Measurements from ENCODE around the gene ACTL6B.
"Not testable (repeated sequence)": the region's sequence is repeated elsewhere in the genome, so short reads cannot be mapped to it uniquely, and the experiment has no call there.

The ACTL6B gene

DNA sequence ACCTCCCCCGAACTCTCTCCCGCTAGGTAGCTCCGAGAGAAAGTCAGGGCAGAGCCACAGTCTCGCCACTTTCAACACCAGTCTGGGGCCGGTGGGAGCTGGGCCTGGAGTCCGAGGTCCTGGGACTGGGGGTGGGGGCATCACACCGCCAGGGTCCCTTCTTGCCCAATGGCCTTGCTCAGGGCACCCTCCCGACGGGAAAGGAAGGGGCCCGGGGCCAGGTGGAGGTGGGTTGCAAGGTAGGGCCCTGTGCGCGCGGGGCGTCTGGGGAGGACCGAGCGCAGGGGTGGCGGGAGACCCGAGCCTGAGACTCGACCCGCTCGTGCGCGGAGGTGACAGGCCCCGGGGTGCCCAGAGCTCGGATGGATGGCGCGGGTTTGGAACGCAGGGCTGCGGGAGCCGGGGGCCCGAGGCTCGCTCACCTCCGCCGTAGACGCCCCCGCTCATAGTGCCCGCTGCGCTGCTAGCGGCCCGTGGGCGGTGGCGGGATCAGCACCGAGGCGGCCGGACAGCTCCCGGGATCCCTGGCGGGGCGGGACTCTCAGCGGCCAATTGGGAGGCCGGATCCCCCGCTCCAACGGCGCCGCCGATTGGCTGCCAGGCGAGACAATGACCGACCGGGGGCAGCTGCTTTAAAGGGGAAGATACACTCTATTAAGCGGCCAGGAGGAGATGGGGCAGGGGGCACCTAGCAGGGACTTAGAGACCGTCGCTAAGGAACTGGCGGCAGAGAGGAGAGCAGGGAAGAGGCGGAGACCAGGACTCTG, at the start of gene ACTL6B:
ACTL6B (minus strand) TSS at position 541 of the 767 bp plus-strand sequence; CDS start at position 447, 94 bp downstream.
- FAIRE-seq (no peak), DNase-seq (ENCODE audit: insufficient read length, low spot score) (peak; percentile 100)
- TF ChIP-seq, protein P1, sequence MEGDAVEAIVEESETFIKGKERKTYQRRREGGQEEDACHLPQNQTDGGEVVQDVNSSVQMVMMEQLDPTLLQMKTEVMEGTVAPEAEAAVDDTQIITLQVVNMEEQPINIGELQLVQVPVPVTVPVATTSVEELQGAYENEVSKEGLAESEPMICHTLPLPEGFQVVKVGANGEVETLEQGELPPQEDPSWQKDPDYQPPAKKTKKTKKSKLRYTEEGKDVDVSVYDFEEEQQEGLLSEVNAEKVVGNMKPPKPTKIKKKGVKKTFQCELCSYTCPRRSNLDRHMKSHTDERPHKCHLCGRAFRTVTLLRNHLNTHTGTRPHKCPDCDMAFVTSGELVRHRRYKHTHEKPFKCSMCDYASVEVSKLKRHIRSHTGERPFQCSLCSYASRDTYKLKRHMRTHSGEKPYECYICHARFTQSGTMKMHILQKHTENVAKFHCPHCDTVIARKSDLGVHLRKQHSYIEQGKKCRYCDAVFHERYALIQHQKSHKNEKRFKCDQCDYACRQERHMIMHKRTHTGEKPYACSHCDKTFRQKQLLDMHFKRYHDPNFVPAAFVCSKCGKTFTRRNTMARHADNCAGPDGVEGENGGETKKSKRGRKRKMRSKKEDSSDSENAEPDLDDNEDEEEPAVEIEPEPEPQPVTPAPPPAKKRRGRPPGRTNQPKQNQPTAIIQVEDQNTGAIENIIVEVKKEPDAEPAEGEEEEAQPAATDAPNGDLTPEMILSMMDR (IDR thresholded peaks at IDR 0.05; ENCODE audit: insufficient read depth, missing control alignments) = no peak

DNA sequence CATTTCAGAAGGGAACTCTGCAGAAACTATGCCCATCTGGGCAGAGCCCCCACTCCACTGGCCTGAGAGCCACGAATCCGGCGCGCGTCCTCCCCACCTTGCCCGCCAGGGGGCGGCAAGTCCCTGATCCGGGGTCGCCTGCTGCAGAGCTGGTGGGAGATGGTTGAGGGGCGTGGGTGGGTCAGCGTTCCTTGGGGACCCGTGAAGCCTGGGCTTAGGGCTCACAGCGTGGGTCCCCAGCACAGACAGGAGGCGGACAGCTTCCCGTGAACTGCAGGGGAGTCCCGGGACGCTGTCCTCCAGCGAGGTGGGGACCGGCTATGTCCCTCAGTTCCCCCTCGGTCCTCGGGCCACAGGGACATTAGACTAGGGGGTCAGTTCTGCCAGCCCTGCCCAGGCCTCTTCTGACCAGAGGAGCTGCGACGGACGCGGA, 49.1 kb upstream of the ACTL6B start:
- TF ChIP-seq, protein P1 (IDR thresholded peaks at IDR 0.05; ENCODE audit: insufficient read depth, missing control alignments) = peak; percentile 79
- DNase-seq (ENCODE audit: insufficient read length, low spot score) (peak; percentile 74), FAIRE-seq (no peak)

DNA sequence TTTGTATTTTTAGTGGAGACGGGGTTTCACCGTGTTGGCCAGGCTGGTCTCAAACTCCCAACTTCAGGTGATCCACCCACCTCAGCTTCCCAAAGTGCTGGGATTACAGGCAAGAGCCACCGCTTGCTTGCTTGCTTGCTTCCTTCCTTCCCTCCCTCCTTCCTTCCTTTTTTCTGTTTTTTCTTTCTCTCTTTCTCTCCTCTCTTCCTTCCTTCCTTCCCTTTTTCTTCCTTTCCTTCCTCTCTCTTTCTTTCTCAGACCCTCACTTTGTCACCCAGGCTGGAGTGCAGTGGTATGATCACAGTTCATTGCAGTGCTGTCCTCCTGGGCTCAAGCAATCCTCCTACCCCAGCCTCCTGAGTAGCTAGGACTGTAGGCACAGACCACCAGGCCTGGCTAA, 44.8 kb upstream of the ACTL6B start:
- not testable (repeated sequence) for FAIRE-seq; DNase-seq (ENCODE audit: insufficient read length, low spot score)

DNA sequence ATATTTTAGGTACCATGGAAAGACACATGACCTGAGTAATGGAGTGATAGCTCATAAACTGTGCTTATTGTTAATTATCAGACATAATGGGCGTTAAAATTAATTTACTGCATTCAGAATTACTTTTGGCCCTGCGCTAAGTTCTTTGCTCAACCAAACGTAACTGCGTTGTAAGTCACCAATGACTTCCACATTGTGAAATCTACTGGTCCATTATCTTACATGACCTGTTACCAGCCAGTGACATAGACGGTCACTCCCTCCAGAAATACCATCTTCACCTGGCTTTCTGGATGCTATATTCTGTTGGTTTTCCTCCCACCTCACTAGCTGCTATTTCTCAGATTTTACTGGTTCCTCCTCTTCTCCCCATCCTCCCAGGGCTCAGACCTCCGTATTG, 42.8 kb upstream of the ACTL6B start:
- TF ChIP-seq, protein P1 (IDR thresholded peaks at IDR 0.05; ENCODE audit: insufficient read depth, missing control alignments) = no peak
- no peak for FAIRE-seq
- DNase-seq (ENCODE audit: insufficient read length, low spot score) = no peak

DNA sequence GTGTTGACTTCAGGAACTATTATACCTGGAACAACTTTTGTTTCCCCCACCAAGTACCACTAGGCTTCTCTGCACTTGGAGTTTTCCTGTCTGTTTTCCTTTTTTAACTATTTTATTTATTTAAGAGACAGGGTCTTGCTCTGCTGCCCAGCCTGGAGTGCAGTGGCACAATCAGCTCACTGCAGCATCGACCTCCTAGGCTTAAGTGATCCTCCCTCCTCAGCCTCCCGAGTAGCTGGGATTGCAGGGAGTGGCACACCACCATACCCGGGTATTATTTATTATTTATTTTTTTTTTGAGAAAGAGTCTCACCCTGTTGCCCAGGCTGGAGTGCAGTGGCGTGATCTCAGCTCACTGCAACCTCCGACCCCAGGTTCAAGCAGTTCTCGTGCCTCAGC, 39.9 kb upstream of the ACTL6B start:
- no peak for FAIRE-seq
- TF ChIP-seq, protein P1 (IDR thresholded peaks at IDR 0.05; ENCODE audit: insufficient read depth, missing control alignments) = no peak

DNA sequence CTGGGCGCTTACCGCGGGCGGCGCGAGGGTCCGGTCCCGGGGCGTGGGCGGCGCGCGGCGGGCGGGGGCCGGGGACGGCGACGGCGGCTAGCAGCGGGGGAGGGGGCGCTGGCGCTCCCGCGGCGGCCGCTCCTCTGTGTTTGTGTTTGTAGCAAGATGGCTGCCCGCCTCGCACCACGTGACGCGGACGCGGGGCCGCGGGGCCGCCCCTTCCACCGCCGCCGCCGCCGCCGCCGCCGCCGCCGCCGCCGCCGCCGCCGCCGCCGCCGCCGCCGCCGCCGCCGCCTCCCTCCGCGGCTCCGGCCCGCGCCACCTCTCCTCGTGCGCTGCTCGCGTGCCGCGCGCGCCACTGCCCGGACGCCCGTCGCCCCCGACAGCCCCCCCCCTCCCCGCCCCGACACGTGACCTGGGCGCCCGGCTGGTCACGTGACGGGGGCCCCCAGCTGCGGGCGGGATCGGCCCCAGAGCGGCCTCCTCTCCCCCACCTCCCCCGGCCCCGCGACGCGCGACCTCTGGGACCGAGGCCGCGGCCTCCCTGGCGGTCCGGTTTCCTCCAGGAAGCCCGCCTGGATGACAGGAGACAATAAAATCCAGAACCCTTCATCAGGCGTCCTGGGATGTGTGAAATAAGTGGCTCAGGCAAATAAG, 38.0 kb upstream of the ACTL6B start, which contains the start of gene GIGYF1:
GIGYF1 (minus strand) TSS at position 153 of the 648 bp plus-strand sequence. CDS start 6,012 bp downstream, outside the sequence.
- no peak for FAIRE-seq
- TF ChIP-seq, protein P1 (IDR thresholded peaks at IDR 0.05; ENCODE audit: insufficient read depth, missing control alignments) = no peak
- DNase-seq (ENCODE audit: insufficient read length, low spot score) = peak; percentile 93

More for the DNA sequence above, 39.9 kb upstream of the ACTL6B start:
- DNase-seq (ENCODE audit: insufficient read length, low spot score) = no peak

DNA sequence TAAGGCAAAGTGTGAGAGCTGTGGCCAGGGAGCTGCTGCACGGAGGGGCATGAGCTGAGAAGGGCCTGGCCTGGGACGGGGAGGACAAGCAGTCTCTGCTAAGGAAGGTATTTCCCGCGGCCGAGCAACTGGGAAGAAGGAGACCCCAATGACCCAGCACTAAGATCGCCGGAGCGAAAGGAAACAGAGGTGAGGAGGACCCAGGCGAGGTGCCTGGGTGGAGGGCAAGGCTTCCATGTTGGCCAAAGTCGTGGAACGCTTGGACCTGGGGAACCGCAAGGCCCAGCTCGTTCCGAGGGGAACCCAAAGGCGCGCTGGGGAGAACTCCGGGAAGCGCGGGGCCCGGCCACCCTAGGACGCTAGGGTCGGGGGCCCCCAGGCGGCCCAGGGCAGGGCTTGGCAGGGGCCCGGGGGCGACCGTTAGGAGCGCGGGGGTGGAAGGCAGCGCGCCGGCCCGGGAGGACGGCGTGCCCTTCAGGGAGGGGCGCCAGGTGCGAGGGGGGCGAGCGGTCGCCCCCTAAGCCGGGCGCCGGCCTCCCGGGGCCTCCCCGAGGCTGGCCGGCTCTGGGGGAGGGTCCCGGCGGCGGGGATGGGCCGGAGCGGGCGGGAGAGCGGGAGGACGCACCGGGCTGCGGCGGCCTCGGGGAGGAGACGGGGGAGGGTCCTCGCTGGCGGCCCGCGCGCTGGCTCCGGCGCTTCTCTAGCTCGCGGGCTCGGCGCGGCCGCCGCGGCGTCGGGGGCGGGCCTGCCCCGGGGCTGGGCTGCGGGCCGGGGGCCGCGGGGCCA, 37.3 kb upstream of the ACTL6B start:
- FAIRE-seq (no peak), DNase-seq (ENCODE audit: insufficient read length, low spot score) (no peak)
- TF ChIP-seq, protein P1 (IDR thresholded peaks at IDR 0.05; ENCODE audit: insufficient read depth, missing control alignments) = no peak

All from D721Med (cell line).